ENCODE results near the gene WDPCP.

GRCh38 chr2:63617366-63617765, 29.1 kb upstream of the WDPCP start:
- TF ChIP-seq CTCF (IDR thresholded peaks at IDR 0.05) (no peak), POLR2A (IDR thresholded peaks at IDR 0.05) (no peak)
